GM18499 (cell line): ENCODE data around the gene JAML.

Experiments used
- ATAC-seq: cut with Tn5 transposase; IDR thresholded peaks from one replicate; pipeline ENCODE4 v1.9.1; 2021; ENCODE audit warnings: moderate number of reproducible peaks; ENCODE audit not compliant: insufficient read depth, unreplicated experiment

The JAML gene

GRCh38 chr11:118240999-118241763 lies 16.4 kb upstream of the JAML start:
- peak; percentile 93 for ATAC-seq

GRCh38 chr11:118239509-118240205 lies 14.8 kb upstream of the JAML start:
- ATAC-seq, result no peak

GRCh38 chr11:118238929-118239328 lies 14.1 kb upstream of the JAML start:
- ATAC-seq, result no peak

DNA sequence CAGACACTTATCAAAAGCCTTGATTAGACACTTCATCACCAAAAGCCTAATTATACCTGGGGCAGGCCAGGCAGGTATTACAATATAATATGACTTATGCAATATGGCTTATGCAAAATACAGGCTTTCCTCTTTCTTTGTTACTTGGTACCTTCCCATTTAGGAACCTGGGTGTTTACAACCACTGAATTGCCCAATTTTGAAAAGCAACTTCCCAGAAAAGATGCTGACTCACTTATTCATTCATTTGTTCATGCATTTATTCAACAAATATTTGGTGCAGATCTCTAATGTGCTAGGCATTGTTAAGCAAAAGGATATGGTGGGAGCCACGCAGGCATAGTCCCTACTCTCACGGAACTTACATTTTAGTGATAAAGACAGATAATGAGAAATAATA lies 13.6 kb upstream of the JAML start:
- no peak for ATAC-seq

GRCh38 chr11:118236170-118236569 lies 11.4 kb upstream of the JAML start:
- ATAC-seq, result no peak

DNA sequence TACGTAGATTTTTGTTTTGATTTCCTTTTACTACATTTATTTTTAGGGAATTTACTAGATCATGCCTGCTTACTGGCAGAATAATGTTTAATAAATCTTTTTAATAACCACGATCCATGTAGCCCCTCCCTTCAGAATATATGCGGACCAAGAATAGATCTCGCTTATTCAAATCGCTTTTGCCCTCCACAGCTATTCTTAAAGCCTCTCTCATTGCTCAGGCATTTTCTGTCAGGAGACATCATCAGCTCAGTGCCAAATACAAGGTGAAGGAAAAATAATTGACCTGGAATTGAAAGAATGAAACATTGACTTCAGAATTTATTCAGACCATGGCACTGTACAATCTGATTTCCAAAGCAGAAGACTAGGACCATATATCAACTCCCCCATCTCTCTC lies 10.0 kb upstream of the JAML start:
- ATAC-seq, result no peak

DNA sequence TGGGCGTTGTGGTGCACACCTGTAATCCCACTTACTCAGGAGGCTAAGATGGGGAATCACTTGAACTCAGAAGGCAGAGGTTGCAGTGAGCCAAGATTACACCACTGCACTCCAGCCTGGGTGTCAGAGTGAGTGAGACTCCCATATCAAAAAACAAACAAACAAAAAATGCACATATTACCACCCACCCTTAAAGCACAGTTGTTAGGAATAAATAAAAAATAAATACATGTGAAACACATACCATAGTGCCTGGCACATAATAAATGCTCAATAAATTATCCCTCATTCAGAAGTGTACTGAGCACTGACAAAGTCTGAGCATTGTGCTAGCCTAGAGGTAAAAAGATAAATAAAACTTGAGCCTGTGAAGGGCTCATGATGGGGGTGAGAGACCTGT lies 9.0 kb upstream of the JAML start:
- ATAC-seq, result no peak

DNA sequence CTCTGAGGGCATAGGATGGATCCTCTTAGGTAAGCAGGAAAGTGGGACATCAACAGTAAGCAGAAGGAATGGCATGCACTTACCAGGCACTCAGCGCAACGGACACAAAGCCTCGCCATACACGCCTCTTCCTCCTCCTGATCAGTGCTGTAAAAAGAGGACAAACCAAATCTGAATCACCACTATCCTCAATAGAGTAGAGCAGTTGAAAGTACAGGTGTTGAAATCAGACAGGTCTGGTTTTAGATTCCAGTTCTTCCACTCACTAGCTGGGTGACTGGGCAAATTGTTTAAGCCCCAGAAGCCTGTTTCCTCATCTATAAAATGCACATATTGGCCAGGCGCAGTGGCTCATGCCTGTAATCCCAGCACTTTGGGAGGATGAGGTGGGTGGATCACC lies 8.6 kb upstream of the JAML start:
- ATAC-seq, result no peak

- no peak for ATAC-seq
Observed at GRCh38 chr11:118232659-118233058, 7.8 kb upstream of the JAML start.

GRCh38 chr11:118231461-118231860 lies 6.7 kb upstream of the JAML start:
- ATAC-seq, result no peak

DNA sequence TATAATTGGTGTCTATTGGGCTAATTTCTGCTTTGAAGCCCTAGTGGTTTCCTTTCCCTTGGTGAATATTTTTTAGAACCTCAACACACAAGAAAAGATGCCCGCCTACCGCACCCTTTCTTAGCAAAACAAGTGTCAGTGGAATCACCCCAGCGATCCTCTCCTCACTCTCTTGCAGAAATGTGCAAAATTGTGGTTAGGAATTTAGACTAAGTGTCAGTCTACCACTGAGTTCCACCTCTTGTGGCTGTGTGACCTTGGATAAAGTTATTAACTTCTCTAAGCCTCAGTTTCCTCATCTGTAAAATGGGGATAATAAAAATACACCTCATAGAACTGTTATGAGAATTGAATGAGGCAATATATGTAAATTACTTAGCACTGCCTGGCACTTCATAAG lies 5.3 kb upstream of the JAML start:
- ATAC-seq, result no peak

DNA sequence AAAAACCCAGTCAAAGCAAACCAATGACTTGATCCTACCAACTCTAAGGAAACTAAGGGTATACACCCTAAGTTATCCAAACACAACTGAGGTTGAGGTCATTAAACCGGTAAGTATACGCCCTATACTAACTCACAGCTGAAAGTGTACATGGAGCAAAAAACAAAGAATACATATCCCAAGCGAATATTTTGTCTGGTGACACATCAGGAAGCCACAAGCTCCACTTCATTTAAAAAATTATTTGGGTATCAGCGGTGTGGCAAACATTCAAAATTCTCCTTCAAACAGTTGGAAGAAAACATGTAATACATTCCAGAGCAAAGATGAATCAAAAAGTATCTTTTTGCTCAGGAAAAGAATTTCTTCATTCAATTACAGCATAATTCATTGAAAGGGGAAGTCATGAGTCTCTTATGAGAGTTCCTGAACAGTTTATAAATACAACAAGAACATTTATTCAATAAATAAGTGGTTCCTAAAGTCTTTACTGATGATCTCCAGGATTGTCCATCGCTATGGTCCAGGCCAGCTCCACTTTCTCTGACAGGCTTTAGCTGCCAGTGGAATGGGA lies 4.5 kb upstream of the JAML start:
- no peak for ATAC-seq

DNA sequence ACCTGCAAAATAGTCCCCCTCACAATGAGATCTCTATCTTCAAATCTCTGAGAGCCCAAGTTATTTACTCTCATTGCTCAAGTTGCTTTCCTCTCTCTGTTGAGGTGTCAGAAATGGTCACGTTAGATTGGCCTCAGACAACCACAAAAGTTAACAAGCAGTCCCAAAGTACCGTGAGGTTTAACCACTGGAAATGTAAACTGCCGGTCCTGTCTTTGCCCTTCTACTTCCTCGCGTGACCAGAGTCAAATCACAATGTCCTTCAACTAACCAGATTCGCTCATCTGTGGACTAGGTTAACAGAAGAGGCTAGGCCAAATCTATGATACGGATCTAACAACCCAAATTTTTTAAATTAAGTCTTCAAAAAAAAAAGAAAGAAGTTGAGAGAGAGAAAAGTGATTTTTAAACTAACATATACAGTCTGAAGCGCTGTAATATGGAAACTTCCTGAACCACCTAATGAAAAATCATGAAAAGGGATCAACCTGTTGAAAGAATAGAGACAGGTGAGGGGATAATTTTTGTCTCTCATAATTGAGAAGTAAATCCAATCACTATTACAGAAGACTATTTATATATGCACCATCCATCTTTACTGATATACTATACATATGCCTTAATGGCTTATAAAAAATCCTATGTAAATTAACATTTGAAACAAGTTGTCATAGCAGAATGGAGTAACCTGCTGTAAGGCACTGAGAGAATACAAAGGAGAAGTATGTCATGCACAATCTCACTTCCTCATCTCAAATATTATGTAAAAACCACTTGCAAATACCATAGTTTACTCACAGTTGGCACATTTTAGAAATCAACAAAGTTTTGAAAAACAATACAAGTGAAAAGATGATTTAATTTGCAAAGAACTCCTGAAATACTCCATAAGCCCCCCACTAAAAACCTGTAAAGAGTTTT lies 3.3 kb upstream of the JAML start:
- peak; percentile 37 for ATAC-seq

DNA sequence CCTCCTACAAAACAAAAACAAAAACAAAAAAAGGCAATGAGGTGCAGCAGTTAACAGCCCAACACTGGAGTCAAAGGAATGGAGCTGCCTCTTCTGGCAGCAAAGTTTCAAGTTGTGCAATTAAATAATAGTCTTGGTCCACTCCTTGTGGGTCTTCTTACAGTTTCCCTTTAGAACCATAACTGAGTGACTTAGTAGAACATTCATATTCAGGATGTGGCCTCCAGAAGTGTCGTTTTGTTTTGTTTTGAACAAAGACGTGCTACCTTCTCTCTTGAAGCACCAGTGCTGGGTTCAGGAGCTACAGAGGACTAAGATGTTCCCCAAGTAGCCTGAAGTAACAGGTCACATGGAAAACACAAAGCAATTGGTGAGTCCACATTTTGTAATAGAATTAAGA lies 2.0 kb upstream of the JAML start:
- ATAC-seq, result no peak

- ATAC-seq, result no peak
Observed at GRCh38 chr11:118226296-118226695, 1.5 kb upstream of the JAML start.

DNA sequence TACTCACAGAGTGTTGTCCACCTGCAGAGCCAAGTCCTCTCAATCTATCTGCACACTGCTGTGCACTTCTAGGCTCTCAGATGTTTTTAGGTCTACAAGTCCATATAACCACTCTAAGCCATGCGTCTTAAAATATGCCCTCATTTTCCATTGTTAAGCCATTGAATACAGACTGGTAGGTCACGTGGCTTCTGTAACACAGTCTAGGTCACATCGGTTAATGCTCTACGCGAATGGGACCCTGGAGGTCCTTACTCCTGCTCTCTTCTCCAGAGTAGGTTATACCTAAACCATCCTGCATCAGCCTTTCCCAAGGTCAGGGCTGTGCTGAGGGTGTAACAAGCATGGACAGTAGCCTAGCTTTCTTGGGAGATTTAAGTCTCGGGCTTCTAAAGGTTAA lies 819 bp downstream of the JAML start:
- ATAC-seq, result no peak

- ATAC-seq, result no peak
Observed at GRCh38 chr11:118223570-118223969, 1.2 kb downstream of the JAML start.

DNA sequence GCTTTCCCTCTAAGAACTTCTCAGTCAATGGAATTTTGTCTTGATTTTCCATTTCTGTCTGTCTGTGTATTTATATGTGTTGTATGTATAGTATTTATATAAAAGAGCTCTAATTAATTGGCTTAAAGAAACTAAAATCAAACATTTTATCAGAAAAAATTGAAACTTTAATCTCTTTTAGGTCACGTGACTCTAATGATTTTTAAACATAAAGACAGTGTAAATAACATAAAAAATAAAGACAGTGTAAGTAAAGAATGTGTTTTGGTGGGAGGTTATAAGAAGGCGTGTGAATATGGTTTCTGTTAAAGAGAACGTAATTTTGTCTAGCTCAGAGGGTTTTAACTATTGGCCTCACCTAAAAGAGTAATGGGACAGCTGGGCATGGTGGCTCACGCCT lies 2.4 kb downstream of the JAML start:
- no peak for ATAC-seq

DNA sequence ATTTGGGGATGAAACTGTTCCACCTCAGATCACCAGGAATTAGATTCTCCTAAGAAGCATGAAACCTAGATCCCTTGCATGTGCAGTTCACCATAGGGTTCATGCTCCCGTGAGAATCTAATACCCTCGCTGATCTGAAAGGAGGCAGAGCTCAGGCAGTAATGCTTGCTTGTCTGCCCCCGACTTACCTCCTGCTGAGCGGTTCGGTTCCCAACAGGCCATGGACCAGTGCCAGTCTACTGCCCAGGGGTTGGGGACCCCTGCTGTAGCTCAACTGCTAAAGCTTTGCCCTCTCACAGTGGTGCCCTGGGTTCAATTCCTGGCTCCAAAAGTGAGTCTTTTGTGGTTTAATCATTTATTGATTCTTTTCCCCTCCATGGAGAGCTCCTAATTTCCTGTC lies 3.4 kb downstream of the JAML start:
- ATAC-seq, result no peak

- ATAC-seq, result no peak
Observed at GRCh38 chr11:118219732-118220131, 5.1 kb downstream of the JAML start.

DNA sequence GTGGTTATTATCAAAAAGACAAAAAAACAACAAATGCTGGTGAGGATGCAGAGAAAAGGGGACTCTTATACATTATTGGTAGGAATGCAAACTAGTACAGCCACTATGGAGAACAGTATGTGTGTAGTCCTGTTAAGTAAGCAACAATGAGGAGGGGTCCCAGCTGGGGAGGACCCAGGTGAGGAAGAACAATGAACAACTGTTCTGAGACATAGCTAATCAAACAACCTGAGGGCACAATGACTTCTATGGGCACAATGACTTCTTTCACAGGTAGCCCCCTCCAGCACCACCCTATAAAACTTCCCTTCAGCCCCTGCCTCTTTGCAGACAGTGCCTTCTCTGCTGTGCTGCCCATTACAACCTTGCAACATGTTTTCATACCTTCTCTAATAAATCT lies 5.6 kb downstream of the JAML start:
- no peak for ATAC-seq
